GM12873 (cell line): ENCODE results near the gene DGKD.

Source experiments
- TF ChIP-seq, protein P1 (sequence below): IDR thresholded peaks from 2 replicates; pipeline ENCODE4 v1.5.1; 2012; ENCODE audit warnings: low read depth, mild to moderate bottlenecking, moderate library complexity, low read length, control low read depth; ENCODE audit not compliant: insufficient read depth; ENCODE audit errors: missing control alignments

The DGKD gene

DNA sequence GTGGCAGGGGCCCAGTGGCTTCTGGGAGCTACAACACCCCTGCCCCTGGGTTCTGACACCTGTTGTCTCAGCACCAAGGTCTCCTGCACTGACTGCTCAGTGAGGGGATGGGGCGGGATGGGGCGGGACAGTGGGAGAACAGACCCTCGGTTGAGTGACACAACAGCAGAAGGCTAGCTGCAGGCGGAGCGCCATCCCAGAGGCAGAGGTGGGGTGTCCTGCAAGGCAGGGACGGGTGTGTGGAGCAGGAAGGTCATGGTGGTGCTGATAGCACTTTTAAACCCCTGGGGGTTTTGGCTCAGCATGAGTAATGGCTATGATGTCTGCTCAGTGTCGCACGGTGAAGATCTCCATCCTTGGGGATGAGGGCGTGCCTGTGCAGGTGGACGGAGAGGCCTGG, 105.1 kb downstream of the DGKD start:
- TF ChIP-seq, protein P1, sequence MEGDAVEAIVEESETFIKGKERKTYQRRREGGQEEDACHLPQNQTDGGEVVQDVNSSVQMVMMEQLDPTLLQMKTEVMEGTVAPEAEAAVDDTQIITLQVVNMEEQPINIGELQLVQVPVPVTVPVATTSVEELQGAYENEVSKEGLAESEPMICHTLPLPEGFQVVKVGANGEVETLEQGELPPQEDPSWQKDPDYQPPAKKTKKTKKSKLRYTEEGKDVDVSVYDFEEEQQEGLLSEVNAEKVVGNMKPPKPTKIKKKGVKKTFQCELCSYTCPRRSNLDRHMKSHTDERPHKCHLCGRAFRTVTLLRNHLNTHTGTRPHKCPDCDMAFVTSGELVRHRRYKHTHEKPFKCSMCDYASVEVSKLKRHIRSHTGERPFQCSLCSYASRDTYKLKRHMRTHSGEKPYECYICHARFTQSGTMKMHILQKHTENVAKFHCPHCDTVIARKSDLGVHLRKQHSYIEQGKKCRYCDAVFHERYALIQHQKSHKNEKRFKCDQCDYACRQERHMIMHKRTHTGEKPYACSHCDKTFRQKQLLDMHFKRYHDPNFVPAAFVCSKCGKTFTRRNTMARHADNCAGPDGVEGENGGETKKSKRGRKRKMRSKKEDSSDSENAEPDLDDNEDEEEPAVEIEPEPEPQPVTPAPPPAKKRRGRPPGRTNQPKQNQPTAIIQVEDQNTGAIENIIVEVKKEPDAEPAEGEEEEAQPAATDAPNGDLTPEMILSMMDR, result no peak

- TF ChIP-seq, protein P1, result no peak
Measured at GRCh38 chr2:233460726-233461441, 106.6 kb downstream of the DGKD start.

DNA sequence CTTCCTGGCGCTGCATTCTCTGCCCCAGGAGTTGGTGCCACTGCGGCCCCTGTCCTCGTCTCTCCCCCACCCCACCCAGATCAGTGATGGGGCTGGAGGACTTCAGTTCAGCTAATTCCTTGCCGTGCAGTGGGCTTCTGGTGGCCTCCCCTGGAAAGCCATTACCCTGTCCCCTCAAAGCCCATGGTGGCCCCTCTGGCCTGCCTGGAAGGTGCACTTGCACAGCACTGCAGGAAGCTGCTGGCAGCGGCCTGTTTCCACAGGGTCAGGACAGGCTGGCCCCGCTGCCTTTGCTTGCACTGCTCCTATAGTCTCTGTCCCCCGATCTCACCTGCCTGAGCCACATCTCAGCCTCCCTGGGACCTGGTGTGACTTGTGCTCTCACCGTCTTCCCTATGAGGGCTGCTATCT, 107.2 kb downstream of the DGKD start:
- TF ChIP-seq, protein P1, result no peak

GRCh38 chr2:233462202-233462785, 108.0 kb downstream of the DGKD start:
- TF ChIP-seq, protein P1, result no peak

- TF ChIP-seq, protein P1, result no peak
Measured at GRCh38 chr2:233462826-233463470, 108.7 kb downstream of the DGKD start.

DNA sequence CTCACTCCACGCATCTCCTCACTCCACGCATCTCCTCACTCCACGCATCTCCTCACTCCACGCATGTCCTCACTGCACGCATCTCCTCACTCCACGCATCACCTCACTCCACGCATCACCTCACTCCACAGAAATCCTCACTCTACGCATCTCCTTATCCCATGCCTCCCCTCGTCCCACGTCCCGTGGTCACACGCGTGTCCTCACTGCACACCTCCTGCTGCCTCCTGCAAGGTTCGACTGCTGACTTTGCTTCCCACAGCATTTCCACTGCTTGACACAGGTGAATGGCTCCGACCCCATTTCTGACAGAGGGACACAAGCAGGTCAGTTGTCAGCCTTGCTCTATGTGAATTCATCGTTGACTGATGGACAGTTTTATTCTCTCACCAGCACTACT, 109.3 kb downstream of the DGKD start:
- TF ChIP-seq, protein P1, result no peak

DNA sequence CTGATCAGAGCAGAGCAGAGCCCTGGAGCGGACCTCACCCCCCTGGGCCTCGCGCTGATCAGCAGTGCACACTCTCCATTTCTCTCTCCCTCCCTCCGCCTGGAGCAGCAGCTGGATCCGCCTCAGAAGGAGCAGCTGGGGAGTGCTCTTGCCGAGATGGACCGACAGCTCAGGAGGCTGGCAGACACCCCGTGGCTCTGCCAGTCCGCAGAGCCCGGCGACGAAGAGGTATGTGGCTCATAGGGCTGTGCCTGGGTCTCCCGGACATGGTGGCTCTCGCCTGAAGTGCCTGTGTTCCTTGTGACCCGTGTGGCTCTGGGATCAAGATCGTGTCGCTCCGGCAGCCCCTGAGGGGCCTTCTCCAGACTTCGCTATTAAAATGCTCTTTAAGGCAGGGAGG, 109.8 kb downstream of the DGKD start:
- TF ChIP-seq, protein P1, result no peak
